ENCODE results near the gene HDX. TPM values are rescaled to one million over a fixed set of nuclear protein-coding genes. Genes with fewer than 3 reads are reported as not detected.

The HDX gene
- total and polyA plus RNA-seq, 9 of the 15 experiments (the other 6 are each of a cell fraction or from before 2014, with no cell fraction given), result not detected

- TF ChIP-seq RREB1 (CRISPR knock-in tag; IDR thresholded peaks at IDR 0.05), result no peak
Measured at GRCh38 chrX:84320023-84320422, 182.2 kb downstream of the HDX start (continued).

- CTCF ChIA-PET (ENCODE audit: low intra/inter-chr PET ratio), result no interaction called here
- intact Hi-C loops (cut with micrococcal nuclease), result no loop called here
- no peak overlapping the region for H3K27ac ChIP-seq (ENCODE audit: extremely low read depth, low read depth, low read length)
- TF ChIP-seq FOS (IDR thresholded peaks at IDR 0.05; ENCODE audit: extremely low read depth, insufficient read length), result no peak
- TF ChIP-seq MBD1 (CRISPR knock-in tag; IDR thresholded peaks at IDR 0.05), result no peak
- TF ChIP-seq SMARCA4 (IDR thresholded peaks at IDR 0.05), result no peak
- no peak for TF ChIP-seq TEAD2 (tag; IDR thresholded peaks at IDR 0.05)
- TF ChIP-seq MLX (CRISPR knock-in tag; conservative IDR thresholded peaks at IDR 0.05), result no peak
- TF ChIP-seq PATZ1 (CRISPR knock-in tag; IDR thresholded peaks at IDR 0.05; ENCODE audit: borderline replicate concordance), result no peak
- TF ChIP-seq ID3 (CRISPR knock-in tag; IDR thresholded peaks at IDR 0.05), result no peak
- no peak for TF ChIP-seq ID3 (tag; IDR thresholded peaks at IDR 0.05)
Measured at GRCh38 chrX:84318661-84319060, 183.6 kb downstream of the HDX start.

More at GRCh38 chrX:84318661-84319060, 183.6 kb downstream of the HDX start:
- Histone ChIP-seq H3K27me3 (ENCODE audit: control insufficient read depth in 2 of 2, insufficient read depth in 2 of 2, low read length in 2 of 2) (no peaks in the 10 kb centered on the region), H3K4me2 (ENCODE audit: insufficient read depth, low read length) (no peak overlapping the region), H3K4me3 (no peak overlapping the region), H3K79me2 (ENCODE audit: control insufficient read depth, insufficient read depth, low read length) (no peaks in the 10 kb centered on the region), H3K9me1 (ENCODE audit: control insufficient read depth, insufficient read depth, low read length) (no peaks in the 10 kb centered on the region), H2AFZ (ENCODE audit: low read depth, low read length) (no peak overlapping the region), H3K9me3 (replicated peaks; ENCODE audit: control insufficient read depth, insufficient read depth, low read depth, low read length) (no peaks in the 10 kb centered on the region), H3K4me1 (replicated peaks in 1 of 2; ENCODE audit: control insufficient read depth in 2 of 2, insufficient read depth in 2 of 2, low read length in 2 of 2) (no peaks in the 10 kb centered on the region), H4K20me1 (replicated peaks; ENCODE audit: control insufficient read depth, insufficient read depth, low read length) (no peaks in the 10 kb centered on the region), H3K9ac (ENCODE audit: insufficient read depth in 1 of 2, low read depth in 2 of 2, low read length in 2 of 2) (no peak overlapping the region), H3K36me3 (ENCODE audit: control insufficient read depth, insufficient read depth, low read length) (no peaks in the 10 kb centered on the region)
- DNase-seq (ENCODE audit: extremely low read depth in 1 of 4, low spot score in 3 of 4) (no peak), ATAC-seq (no peak), FAIRE-seq (no peak)
- POLR2A ChIA-PET, result no interaction called here
- in situ Hi-C loops (cut with MboI), result no loop called here
- 0% methylated on average over 1 of the region's 1 CpG for WGBS (ENCODE audit: insufficient coverage, low coverage, missing lambda C conversion rate)
- BruUV-seq (replicated peaks), result no TSS peak

Data from K562 (cell line).